ENCODE data around the gene C11orf68. TPM values are rescaled to one million over a fixed set of nuclear protein-coding genes. Genes with fewer than 3 reads are reported as not detected.

C11orf68 gene
- total RNA-seq, 1 experiment from 2014 or later = 15.7 TPM

- no peak overlapping the region for H2BK15ac ChIP-seq (ENCODE audit: low read depth, low read length)
- H2AFZ ChIP-seq (ENCODE audit: low read length) = no peak overlapping the region
- H4K5ac ChIP-seq (ENCODE audit: insufficient read length, low read depth, low read length) = no peak overlapping the region
- no peaks in the 10 kb centered on the region for H3K79me1 ChIP-seq (ENCODE audit: insufficient read depth, low read depth, low read length, poor library complexity, severe bottlenecking)
- no peak for TF ChIP-seq CTCF (conservative IDR thresholded peaks at IDR 0.05)
- peak overlapping the region; percentile 48 for H3K18ac ChIP-seq (ENCODE audit: insufficient read length, low read depth, low read length)
- H3K23me2 ChIP-seq (ENCODE audit: insufficient read length, low read depth, low read length, poor library complexity, severe bottlenecking) = peaks cover 9% of the 10 kb centered on the region
- no peak overlapping the region for H4K91ac ChIP-seq (ENCODE audit: insufficient read length, low read depth, low read length)
- no peak overlapping the region for H3K56ac ChIP-seq (ENCODE audit: insufficient read length, low read depth, low read length)
- H2BK5ac ChIP-seq (ENCODE audit: insufficient read length, low read length) = no peak overlapping the region
- H3K14ac ChIP-seq (ENCODE audit: insufficient read depth, low read length) = 0 out of 2 replicates have a peak overlapping the region, but pooled peaks have one; percentile 31
- no peak overlapping the region for H2BK120ac ChIP-seq (ENCODE audit: low read depth, low read length, poor library complexity, severe bottlenecking)
- H2BK20ac ChIP-seq (ENCODE audit: low read depth, low read length, poor library complexity, severe bottlenecking) = no peak overlapping the region
- no peak for DNase-seq
- Mint-ChIP-seq H3K9me3 (no peaks in the 10 kb centered on the region; a peak in 1 of 5 replicates), H3K4me1 (peaks cover 17 to 20% of the 10 kb centered on the region in 2 experiments), H3K27ac (peak overlapping the region in 1 of 3 experiments; percentile 68; a peak in 1 of 7 replicates), H3K36me3 (ENCODE audit: insufficient read depth in 1 of 3, low read depth in 3 of 3) (peaks cover 0 to 26% (median 0%) of the 10 kb centered on the region in 3 experiments; a peak in 2 of 7 replicates), H3K27me3 (ENCODE audit: low read depth) (peaks cover 62% of the 10 kb centered on the region), H3K4me3 (peak overlapping the region; percentile 77 to 78)
- H4K8ac ChIP-seq (replicated peaks; ENCODE audit: insufficient read length, low read depth, low read length) = no peak overlapping the region
- no peak overlapping the region for H3K4ac ChIP-seq (ENCODE audit: low read depth, low read length)
- peaks cover 17% of the 10 kb centered on the region; the same call in 1 of the 2 replicates for H3K27me3 ChIP-seq (ENCODE audit: insufficient read depth, low read length)
- no peaks in the 10 kb centered on the region for H4K20me1 ChIP-seq (ENCODE audit: control insufficient read depth, insufficient read depth, insufficient read length)
- no peak overlapping the region for H3K9ac ChIP-seq (ENCODE audit: extremely low read depth, insufficient read length, low read length)
- no peak overlapping the region for H2BK12ac ChIP-seq (ENCODE audit: insufficient read length, low read depth, low read length)
- H3K27ac ChIP-seq (ENCODE audit: insufficient read length, low read depth, low read length) = no peak overlapping the region
- no peaks in the 10 kb centered on the region for H3K4me1 ChIP-seq (ENCODE audit: insufficient read depth, low read length)
- no peak overlapping the region for H3K23ac ChIP-seq (ENCODE audit: insufficient read length, low read depth, low read length)
- H3T11ph ChIP-seq (ENCODE audit: low read length) = no peak overlapping the region
- H2AK5ac ChIP-seq (ENCODE audit: insufficient read length, low read length) = no peak overlapping the region
- H3K4me2 ChIP-seq (ENCODE audit: insufficient read depth, insufficient read length, low read length) = peak overlapping the region; percentile 86
- no peaks in the 10 kb centered on the region for H3K79me2 ChIP-seq (ENCODE audit: insufficient read depth, low read length)
- WGBS (ENCODE audit: extremely low coverage, insufficient read length, low lambda C conversion rate) = no CpG with 5 or more reads among the region's 28 CpGs
- H3K9me3 ChIP-seq (ENCODE audit: control insufficient read depth, low read depth, low read length) = no peaks in the 10 kb centered on the region
Measured at GRCh38 chr11:65898656-65899355, 20.1 kb downstream of the C11orf68 start.
